HCT116 (cell line): ENCODE measurements around the gene TUT1. TPM values are rescaled to one million over a fixed set of nuclear protein-coding genes. Genes with fewer than 3 reads are reported as not detected.

ENCODE experiments used
- ATAC-seq: fragments of 200-7000 bp; cut with Tn5 transposase; 2 replicates; pipeline ENCODE4 v1.9.1; 2020; ENCODE audit warnings: mild to moderate bottlenecking, moderate library complexity
- BruUV-seq: library from RNA; stranded (reverse); fragments of 400-500 nt; replicated peaks from 2 replicates; lab custom pipeline; 2021; lab: Mats Ljungman, UMichigan
- CTCF ChIA-PET: fragments of 300-600 bp; sonication (Branson Sonifier 250); formaldehyde crosslinking; loops from one replicate; lab custom pipeline; 2021; ENCODE audit warnings: antibody characterized with exemption; lab: Charles Lee
- POLR2A ChIA-PET: fragments of 300-600, 350-600 bp; sonication (Branson Sonifier 250); formaldehyde crosslinking; loops from one replicate; lab custom pipeline; 2021; ENCODE audit warnings: antibody characterized with exemption; lab: Charles Lee
- RAD21 ChIA-PET, 2 experiments: fragments of 300-600 bp; sonication (Branson Sonifier 250); formaldehyde crosslinking; loops; one replicate each; lab custom pipeline; 2023; ENCODE audit warnings: low total read pairs in 2 of 2; ENCODE audit not compliant: uncharacterized antibody in 2 of 2, unreplicated experiment in 2 of 2, low non-redundant PET in 1 of 2; lab: Charles Lee
- DNase-seq: peaks from one replicate; pipeline ENCODE4 v3.0.0-alpha.2; 2010; ENCODE audit warnings: low read depth, low spot score
- H2AFZ ChIP-seq: fragments of 200-600 bp; shearing (Covaris generic), sonication (generic); 2 replicates; pipeline ENCODE4 v1.6.1; 2017; ENCODE audit warnings: low read depth, mixed run types, mixed read lengths, antibody characterized with exemption, low read length; ENCODE audit not compliant: poor library complexity, severe bottlenecking
- H3K27ac ChIP-seq: 2 replicates; pipeline ENCODE4 v1.5.1; 2012; ENCODE audit warnings: low read depth, low read length
- H3K27me3 ChIP-seq: fragments of 200-600 bp; sonication (generic); 2 replicates; pipeline ENCODE4 v1.6.1; 2016; ENCODE audit warnings: mixed run types, low read length, mixed read lengths; ENCODE audit not compliant: insufficient read depth
- H3K36me3 ChIP-seq, 2 experiments: fragments of 200-500 bp in 1 of 2; fragments of 200-600 bp in 1 of 2; sonication (Bioruptor generic) in 1 of 2; sonication (generic) in 1 of 2; 2 replicates each; pipeline versions ENCODE4 v1.5.1 to v1.6.1; 2014 to 2016; ENCODE audit warnings: low read length in 2 of 2, inconsistent platforms in 1 of 2, mixed read lengths in 1 of 2, mixed run types in 1 of 2; ENCODE audit not compliant: insufficient read depth in 2 of 2, control insufficient read depth in 1 of 2
- H3K4me1 ChIP-seq, 2 experiments: fragments of 200-600 bp in 1 of 2; sonication (generic) in 1 of 2; 2 replicates each; pipeline versions ENCODE4 v1.5.1 to v1.6.1; 2012 to 2017; ENCODE audit warnings: low read length in 2 of 2, inconsistent platforms in 1 of 2, mild to moderate bottlenecking in 1 of 2, mixed read lengths in 1 of 2, mixed run types in 1 of 2, moderate library complexity in 1 of 2; ENCODE audit not compliant: insufficient read depth in 2 of 2, control insufficient read depth in 1 of 2
- H3K4me2 ChIP-seq: fragments of 200-600 bp; sonication (generic); 2 replicates; pipeline ENCODE4 v1.6.1; 2017; ENCODE audit warnings: mixed run types, low read length, mixed read lengths
- H3K4me3 ChIP-seq, 2 experiments: fragments of 200-600 bp in 1 of 2; sonication (generic) in 1 of 2; replicated peaks in 1 of 2; 2 replicates each; pipeline ENCODE4 v1.5.1; 2011 to 2016; ENCODE audit warnings: low read length in 2 of 2, control low read depth in 1 of 2, low read depth in 1 of 2, mild to moderate bottlenecking in 1 of 2, mixed read lengths in 1 of 2, mixed run types in 1 of 2
- H3K79me2 ChIP-seq: fragments of 200-600 bp; sonication (generic); 2 replicates; pipeline ENCODE4 v1.6.1; 2017; ENCODE audit warnings: mild to moderate bottlenecking, mixed run types, low read length, moderate library complexity, mixed read lengths; ENCODE audit not compliant: insufficient read depth
- H3K9ac ChIP-seq: fragments of 200-600 bp; sonication (generic); 2 replicates; pipeline ENCODE4 v1.6.1; 2016; ENCODE audit warnings: low read length, mixed read lengths
- H3K9me2 ChIP-seq: fragments of 200-600 bp; sonication (generic), shearing (Covaris generic); 2 replicates; pipeline ENCODE4 v1.6.1; 2017; ENCODE audit warnings: mixed run types, mild to moderate bottlenecking, moderate library complexity; ENCODE audit not compliant: insufficient read depth
- H3K9me3 ChIP-seq, 2 experiments: fragments of 200-500 bp in 1 of 2; fragments of 200-600 bp in 1 of 2; sonication (Bioruptor generic) in 1 of 2; sonication (generic) in 1 of 2; 2 replicates each; pipeline ENCODE4 v1.6.1; 2014 to 2017; ENCODE audit warnings: low read length in 2 of 2, mixed read lengths in 2 of 2, inconsistent platforms in 1 of 2, low read depth in 1 of 2, mild to moderate bottlenecking in 1 of 2, mixed run types in 1 of 2, moderate library complexity in 1 of 2; ENCODE audit not compliant: control insufficient read depth in 1 of 2, insufficient read depth in 1 of 2
- H4K20me1 ChIP-seq: fragments of 200-600 bp; sonication (generic), shearing (Covaris generic); 2 replicates; pipeline ENCODE4 v1.6.1; 2017; ENCODE audit warnings: mixed run types, mild to moderate bottlenecking, moderate library complexity; ENCODE audit not compliant: insufficient read depth
- CTCF ChIP-seq, 3 experiments: fragments of 200-600 bp in 1 of 3; sonication (generic) in 1 of 3; IDR thresholded peaks in 2 of 3; conservative IDR thresholded peaks in 1 of 3; 2 replicates each; pipeline ENCODE4 v1.5.1; 2012 to 2017; ENCODE audit warnings: low read depth in 2 of 3, low read length in 2 of 3, antibody characterized with exemption in 1 of 3, borderline replicate concordance in 1 of 3, control low read depth in 1 of 3, mild to moderate bottlenecking in 1 of 3, mixed read lengths in 1 of 3, mixed run types in 1 of 3, moderate library complexity in 1 of 3; ENCODE audit not compliant: insufficient read depth in 1 of 3
- EGR1 ChIP-seq: IDR thresholded peaks from 2 replicates; pipeline ENCODE4 v1.6.1; 2012; ENCODE audit warnings: low read depth
- ELF1 ChIP-seq: IDR thresholded peaks from 2 replicates; pipeline ENCODE4 v1.6.1; 2012; ENCODE audit warnings: low read depth, borderline replicate concordance
- EZH2phosphoT487 ChIP-seq: fragments of 200-600 bp; IDR thresholded peaks from 2 replicates; pipeline ENCODE4 v1.6.1; 2018; ENCODE audit warnings: antibody characterized with exemption, borderline replicate concordance
- FOSL1 ChIP-seq: IDR thresholded peaks from 2 replicates; pipeline ENCODE4 v1.6.1; 2012; ENCODE audit warnings: low read depth
- JUND ChIP-seq: IDR thresholded peaks from 2 replicates; pipeline ENCODE4 v1.6.1; 2012
- MAX ChIP-seq: IDR thresholded peaks from 2 replicates; pipeline ENCODE4 v1.6.1; 2012
- POLR2A ChIP-seq: IDR thresholded peaks from 2 replicates; pipeline ENCODE4 v1.7.0; 2011; ENCODE audit warnings: borderline replicate concordance; ENCODE audit not compliant: insufficient read depth, insufficient read length; ENCODE audit errors: extremely low read depth
- POLR2AphosphoS5 ChIP-seq: IDR thresholded peaks from 2 replicates; pipeline ENCODE4 v1.6.1; 2011; ENCODE audit warnings: mild to moderate bottlenecking, low read depth, low read length, moderate library complexity
- RAD21 ChIP-seq: IDR thresholded peaks from 2 replicates; pipeline ENCODE4 v1.6.1; 2012; ENCODE audit warnings: low read depth, mild to moderate bottlenecking
- REST ChIP-seq: IDR thresholded peaks from 2 replicates; pipeline ENCODE4 v1.6.1; 2012; ENCODE audit warnings: low read depth
- SP1 ChIP-seq: IDR thresholded peaks from 2 replicates; pipeline ENCODE4 v1.6.1; 2012; ENCODE audit warnings: low read depth
- SRF ChIP-seq: IDR thresholded peaks from 2 replicates; pipeline ENCODE4 v1.6.1; 2012; ENCODE audit warnings: low read depth
- TCF7L2 ChIP-seq: IDR thresholded peaks from 2 replicates; pipeline ENCODE4 v1.7.0; 2011; ENCODE audit warnings: borderline replicate concordance, inconsistent platforms; ENCODE audit not compliant: insufficient read depth, insufficient read length; ENCODE audit errors: extremely low read depth
- YY1 ChIP-seq: IDR thresholded peaks from 2 replicates; pipeline ENCODE4 v1.6.1; 2011; ENCODE audit warnings: low read length, low read depth, moderate library complexity, mild to moderate bottlenecking; ENCODE audit not compliant: insufficient replicate concordance; ENCODE audit errors: extremely low read depth
- ZBTB33 ChIP-seq: IDR thresholded peaks from 2 replicates; pipeline ENCODE4 v1.6.1; 2011; ENCODE audit warnings: mild to moderate bottlenecking, low read length, moderate library complexity; ENCODE audit not compliant: insufficient replicate concordance; ENCODE audit errors: extremely low read depth
- ZFX ChIP-seq: fragments of 450-650 bp; IDR thresholded peaks from 2 replicates; pipeline ENCODE4 v1.6.1; 2017
- ZNF274 ChIP-seq: fragments of 200-500 bp; sonication (Bioruptor generic); IDR thresholded peaks from 2 replicates; pipeline ENCODE4 v1.6.1; 2014; ENCODE audit warnings: mild to moderate bottlenecking, low read depth, low read length, inconsistent platforms
- intact Hi-C: fragments of 100-400 bp; cut with micrococcal nuclease; formaldehyde crosslinking; loops from 2 replicates; pipeline ENCODE4 v1.10.0; 2022
- total RNA-seq: library from RNA; stranded (reverse); gene quantifications from one replicate; pipeline ENCODE4 v1.2.1, GENCODE V29; 2021; ENCODE audit not compliant: unreplicated experiment

TUT1 gene
- total RNA-seq, 1 experiment from 2014 or later, result 49.0 TPM

DNA sequence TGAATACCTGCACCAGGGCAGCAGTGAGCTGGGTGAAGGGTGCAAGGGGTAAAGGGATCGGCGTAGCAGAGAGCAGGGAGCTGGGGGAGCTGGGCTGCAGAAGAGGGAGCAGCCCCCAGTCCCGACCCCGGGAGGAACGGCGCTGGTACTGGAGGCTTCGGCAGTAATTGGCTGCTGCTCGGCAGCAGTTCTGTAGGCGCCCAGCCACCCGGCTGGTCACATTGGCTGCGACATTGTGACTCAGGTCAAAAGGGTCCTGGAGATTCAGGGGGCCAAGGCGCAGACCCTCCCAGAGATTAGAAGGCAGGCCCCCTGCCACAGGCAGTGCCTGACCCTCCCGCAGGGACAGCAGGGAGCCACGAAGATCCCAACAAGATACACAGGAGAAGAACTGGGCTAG, 15.5 kb downstream of the TUT1 start:
- CTCF ChIA-PET, result interaction anchor here (1.6 kb wide), 1 partner anchor 16 kb away, joined by 3 read pairs; no protein-coding TSS in a partner anchor
- H3K4me2 ChIP-seq, result no peak overlapping the region

More for the DNA sequence above, 15.5 kb downstream of the TUT1 start:
- Histone ChIP-seq H3K4me1 (peaks cover 8 to 26% of the 10 kb centered on the region in 2 experiments), H3K27me3 (no peaks in the 10 kb centered on the region), H3K79me2 (peaks cover 29% of the 10 kb centered on the region), H3K9ac (no peak overlapping the region), H3K27ac (peak overlapping the region; percentile 18; the same call in 1 of the 2 replicates), H3K9me3 (no peaks in the 10 kb centered on the region), H3K4me3 (no peak overlapping the region), H3K36me3 (peaks cover 29 to 45% of the 10 kb centered on the region in 2 experiments), H4K20me1 (no peaks in the 10 kb centered on the region; the same call in 1 of the 2 replicates), H3K9me2 (no peaks in the 10 kb centered on the region), H2AFZ (no peak overlapping the region)
- ATAC-seq, result no peak
- TF ChIP-seq ZNF274, result no peak
- TF ChIP-seq EZH2phosphoT487, result no peak
- no peak for TF ChIP-seq EGR1
- no peak for TF ChIP-seq ZBTB33
- TF ChIP-seq ZFX, result no peak
- no peak for TF ChIP-seq SRF
- TF ChIP-seq POLR2AphosphoS5, result no peak
- TF ChIP-seq MAX, result no peak
- TF ChIP-seq JUND, result no peak
- TF ChIP-seq CTCF (IDR thresholded peaks at IDR 0.05 in 2 of 3, conservative IDR thresholded peaks at IDR 0.05 in 1 of 3; ENCODE audit: borderline replicate concordance in 1 of 3, insufficient read depth in 1 of 3, low read depth in 2 of 3, low read length in 2 of 3), result no peak
- TF ChIP-seq POLR2A, result no peak
- TF ChIP-seq FOSL1, result no peak
- no peak for TF ChIP-seq ELF1
- TF ChIP-seq RAD21, result no peak
- no peak for TF ChIP-seq REST
- no peak for TF ChIP-seq YY1
- no peak for TF ChIP-seq SP1
- TF ChIP-seq TCF7L2, result no peak
- intact Hi-C loops, result no loop called here
- no peak for DNase-seq
- ChIA-PET POLR2A (no interaction called here), RAD21 (no interaction called here)
- no TSS peak for BruUV-seq
